Natural killer cell (primary cell): Measurements from ENCODE around the gene MAPK12. TPM values are rescaled to one million over a fixed set of nuclear protein-coding genes. Genes with fewer than 3 reads are reported as not detected.

Experiments used
- ATAC-seq, 3 donors: fragments of 150-1000 bp in 2 of 3; fragments of 200-7000 bp in 1 of 3; cut with Tn5 transposase; 1 replicate in 1 of 3; 2 replicates in 2 of 3; pipeline ENCODE4 v1.10.0; 2021; ENCODE audit warnings: mild to moderate bottlenecking in 2 of 3, moderate library complexity in 2 of 3
- DNase-seq, 2 donors: peaks; one replicate each; pipeline versions ENCODE4 v3.0.0 to v3.0.0-alpha.2; 2013 to 2021; ENCODE audit warnings: mixed read lengths in 1 of 2
- H3K27ac ChIP-seq: one replicate; pipeline ENCODE4 v1.5.1; 2013; ENCODE audit warnings: mild to moderate bottlenecking, low read length
- H3K27me3 ChIP-seq: one replicate; pipeline ENCODE4 v1.6.1; 2013; ENCODE audit warnings: low read length; ENCODE audit not compliant: control insufficient read depth, insufficient read depth
- H3K36me3 ChIP-seq: one replicate; pipeline ENCODE4 v1.6.1; 2013; ENCODE audit warnings: low read length; ENCODE audit not compliant: control insufficient read depth, insufficient read depth
- H3K4me1 ChIP-seq: one replicate; pipeline ENCODE4 v1.6.1; 2013; ENCODE audit warnings: low read length; ENCODE audit not compliant: control insufficient read depth, insufficient read depth
- H3K4me3 ChIP-seq: one replicate; pipeline ENCODE4 v1.5.1; 2013; ENCODE audit warnings: low read length
- H3K9me3 ChIP-seq: one replicate; pipeline ENCODE4 v1.6.1; 2013; ENCODE audit warnings: low read length; ENCODE audit not compliant: control insufficient read depth, insufficient read depth
- H3K27ac Mint-ChIP-seq, 2 donors: one replicate each; pipeline ENCODE4 v1.8.0; 2022; ENCODE audit warnings: mild to moderate bottlenecking in 2 of 2, mixed read lengths in 2 of 2, moderate library complexity in 1 of 2
- H3K27me3 Mint-ChIP-seq, 2 donors: one replicate each; pipeline ENCODE4 v1.8.0; 2022; ENCODE audit warnings: low read depth in 2 of 2, mixed read lengths in 2 of 2
- H3K36me3 Mint-ChIP-seq: one replicate; pipeline ENCODE4 v1.8.0; 2022; ENCODE audit warnings: mixed read lengths
- H3K4me1 Mint-ChIP-seq, 2 donors: one replicate each; pipeline ENCODE4 v1.8.0; 2022; ENCODE audit warnings: mixed read lengths in 2 of 2
- H3K4me3 Mint-ChIP-seq: one replicate; pipeline ENCODE4 v1.8.0; 2022; ENCODE audit warnings: mild to moderate bottlenecking, moderate library complexity, mixed read lengths
- H3K9me3 Mint-ChIP-seq, 2 donors: one replicate each; pipeline ENCODE4 v1.8.0; 2022; ENCODE audit warnings: mixed read lengths in 2 of 2
- CTCF ChIP-seq: fragments of 200-600 bp; IDR thresholded peaks from one replicate; pipeline ENCODE4 v1.8.0; 2022; ENCODE audit warnings: antibody characterized with exemption
- WGBS: methylation state at CpG from one replicate; pipeline ENCODE4 v1.1.7; 2013; ENCODE audit warnings: missing lambda C conversion rate; ENCODE audit not compliant: insufficient coverage; 5-methylcytosine and 5-hydroxymethylcytosine counted together
- intact Hi-C: fragments of 100-400 bp; cut with micrococcal nuclease; formaldehyde crosslinking; loops from one replicate; pipeline ENCODE4 v1.14.2; 2022
- total RNA-seq, 4 donors: library from RNA; stranded (reverse); fragments of 120-200 nt in 1 of 4; gene quantifications; one replicate each; pipeline versions ENCODE4 v1.2.3 to v1.2.4, GENCODE V29; 2013 to 2022

Gene MAPK12
- total RNA-seq, 3 donors from 2014 or later (not counting 1 experiment from before 2014, with no cell fraction given), result 2.2 to 2.5 (median 2.4) TPM

DNA sequence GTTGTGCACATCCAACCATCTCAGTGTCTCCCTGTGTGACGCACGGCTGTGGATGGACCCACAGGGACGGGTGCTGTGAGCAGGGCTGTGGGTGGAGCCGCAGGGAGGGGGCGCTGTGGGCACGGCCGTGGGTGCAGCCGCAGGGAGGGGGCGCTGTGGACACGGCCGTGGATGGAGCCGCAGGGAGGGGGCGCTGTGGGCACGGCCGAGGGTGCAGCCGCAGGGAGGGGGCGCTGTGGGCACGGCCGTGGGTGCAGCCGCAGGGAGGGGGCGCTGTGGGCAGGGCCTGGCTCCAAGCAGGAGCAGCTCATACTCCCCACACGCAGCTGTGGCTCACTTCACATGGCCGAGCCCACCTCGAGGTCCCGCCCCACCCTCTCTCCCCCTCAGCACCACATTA, 14.7 kb upstream of the MAPK12 start:
- DNase-seq, result peak in 1 of 2 donors; percentile 77
- Mint-ChIP-seq H3K9me3 (no peaks in the 10 kb centered on the region), H3K36me3 (no peaks in the 10 kb centered on the region), H3K4me1 (peaks cover 4 to 6% of the 10 kb centered on the region in 2 donors), H3K4me3 (no peak overlapping the region), H3K27ac (no peak overlapping the region), H3K27me3 (peaks cover 6 to 7% of the 10 kb centered on the region in 2 donors)
- Histone ChIP-seq H3K4me1 (peaks cover 11% of the 10 kb centered on the region), H3K27ac (no peak overlapping the region), H3K4me3 (no peak overlapping the region), H3K27me3 (peaks cover 4% of the 10 kb centered on the region), H3K9me3 (no peaks in the 10 kb centered on the region), H3K36me3 (no peaks in the 10 kb centered on the region)
- ATAC-seq, result peak; percentile 39 to 82 (median 69)
- TF ChIP-seq CTCF, result no peak
- 62% methylated on average over 25 of the region's 25 CpGs for WGBS
- intact Hi-C loops, result loop anchor here (10.0 kb wide), 1 partner anchor 219 kb away; no protein-coding TSS in a partner anchor

GRCh38 chr22:50275181-50276055, 13.9 kb upstream of the MAPK12 start:
- no peaks in the 10 kb centered on the region for H3K9me3 ChIP-seq
- no peaks in the 10 kb centered on the region for H3K36me3 Mint-ChIP-seq
- no peak for TF ChIP-seq CTCF
- intact Hi-C loops, result loop anchor here (10.0 kb wide), 1 partner anchor 219 kb away; no protein-coding TSS in a partner anchor
- peaks cover 6 to 7% of the 10 kb centered on the region in 2 donors for H3K27me3 Mint-ChIP-seq
- 96% methylated on average over 43 of the region's 43 CpGs for WGBS
- H3K36me3 ChIP-seq, result no peaks in the 10 kb centered on the region
- no peaks in the 10 kb centered on the region for H3K9me3 Mint-ChIP-seq
- H3K27me3 ChIP-seq, result peaks cover 4% of the 10 kb centered on the region
- ATAC-seq, result no peak
- peaks cover 18% of the 10 kb centered on the region for H3K4me1 ChIP-seq
- no peak overlapping the region for H3K27ac ChIP-seq
- no peak overlapping the region for H3K4me3 Mint-ChIP-seq
- H3K4me1 Mint-ChIP-seq, result peaks cover 4 to 10% of the 10 kb centered on the region in 2 donors
- H3K4me3 ChIP-seq, result no peak overlapping the region
- H3K27ac Mint-ChIP-seq, result no peak overlapping the region
- DNase-seq, result no peak

- Histone ChIP-seq H3K36me3 (no peaks in the 10 kb centered on the region), H3K27ac (no peak overlapping the region), H3K4me1 (peaks cover 22% of the 10 kb centered on the region), H3K4me3 (no peak overlapping the region), H3K9me3 (no peaks in the 10 kb centered on the region), H3K27me3 (peaks cover 4% of the 10 kb centered on the region)
- 87% methylated on average over 7 of the region's 7 CpGs for WGBS
- Mint-ChIP-seq H3K4me3 (no peak overlapping the region), H3K36me3 (no peaks in the 10 kb centered on the region), H3K4me1 (peaks cover 4 to 10% of the 10 kb centered on the region in 2 donors), H3K9me3 (no peaks in the 10 kb centered on the region), H3K27me3 (peaks cover 6 to 7% of the 10 kb centered on the region in 2 donors), H3K27ac (no peak overlapping the region)
- intact Hi-C loops, result loop anchor here (5.0 to 10.0 kb wide), 2 partner anchors 68 to 220 kb away; partner anchors contain the start of gene PPP6R2
- TF ChIP-seq CTCF, result no peak
- ATAC-seq (no peak), DNase-seq (no peak)
Measured at GRCh38 chr22:50274771-50275170, 13.3 kb upstream of the MAPK12 start.
